Mesodermal cell (in vitro differentiated cells): Measurements from ENCODE around the gene NANS.
"Not testable (repeated sequence)": the region's sequence is repeated elsewhere in the genome, so short reads cannot be mapped to it uniquely, and the experiment has no call there.

Experiments
- H3K27ac ChIP-seq: 2 replicates; pipeline ENCODE4 v1.7.0; 2013; ENCODE audit warnings: mild to moderate bottlenecking, low read depth, low read length, moderate library complexity; ENCODE audit not compliant: severe bottlenecking
- H3K36me3 ChIP-seq: 2 replicates; pipeline ENCODE4 v1.7.1; 2013; ENCODE audit warnings: mild to moderate bottlenecking, low read length, moderate library complexity; ENCODE audit not compliant: control insufficient read depth, insufficient read depth
- H3K4me1 ChIP-seq: one replicate; pipeline ENCODE4 v1.7.1; 2013; ENCODE audit warnings: mild to moderate bottlenecking, low read length; ENCODE audit not compliant: insufficient read depth, control insufficient read depth, poor library complexity, severe bottlenecking
- H3K4me3 ChIP-seq: 2 replicates; pipeline ENCODE4 v1.7.0; 2013; ENCODE audit warnings: low read length, control low read depth, mild to moderate bottlenecking; ENCODE audit not compliant: insufficient read depth, poor library complexity, severe bottlenecking; ENCODE audit errors: extremely low read depth
- H3K9me3 ChIP-seq: 2 replicates; pipeline ENCODE4 v1.7.1; 2013; ENCODE audit warnings: mild to moderate bottlenecking, low read length, moderate library complexity; ENCODE audit not compliant: control insufficient read depth
- WGBS, 2 experiments: methylation state at CpG; one replicate each; pipeline ENCODE4 v1.1.5; 2013; ENCODE audit warnings: missing lambda C conversion rate in 2 of 2; ENCODE audit not compliant: insufficient coverage in 2 of 2; 5-methylcytosine and 5-hydroxymethylcytosine counted together

NANS gene

DNA sequence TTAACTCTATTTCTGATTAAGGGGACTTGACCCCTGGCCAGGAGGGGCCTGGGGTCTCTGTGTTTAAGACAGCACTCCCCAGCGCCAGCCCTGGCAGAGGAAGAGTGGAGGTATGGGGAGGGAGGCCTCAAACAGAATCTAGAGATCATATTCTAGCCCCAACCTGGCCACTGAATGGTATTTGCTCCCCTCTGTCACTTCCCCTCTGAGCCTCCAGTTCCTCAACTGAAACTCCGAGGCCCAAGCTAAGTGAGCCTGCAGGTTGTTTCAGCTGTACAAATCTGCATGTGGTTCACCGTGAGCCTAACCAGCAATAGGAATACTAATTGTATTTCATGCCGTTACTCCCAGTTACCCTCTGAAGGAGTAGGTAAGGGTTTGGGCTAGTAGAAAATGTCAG lies 37.4 kb upstream of the NANS start:
- 86% methylated on average over 1 of the region's 4 CpGs; no CpG with 5 or more reads in 1 of the 2 experiments for WGBS, 2 experiments
- Histone ChIP-seq H3K36me3 (peaks cover 66% of the 10 kb centered on the region), H3K27ac (no peak overlapping the region)

GRCh38 chr9:98019869-98020268 lies 36.7 kb upstream of the NANS start:
- H3K36me3 ChIP-seq = peaks cover 58% of the 10 kb centered on the region

More for the DNA sequence above, 37.4 kb upstream of the NANS start:
- Histone ChIP-seq H3K4me1 (peaks cover 3% of the 10 kb centered on the region), H3K9me3 (no peaks in the 10 kb centered on the region), H3K4me3 (no peak overlapping the region)

DNA sequence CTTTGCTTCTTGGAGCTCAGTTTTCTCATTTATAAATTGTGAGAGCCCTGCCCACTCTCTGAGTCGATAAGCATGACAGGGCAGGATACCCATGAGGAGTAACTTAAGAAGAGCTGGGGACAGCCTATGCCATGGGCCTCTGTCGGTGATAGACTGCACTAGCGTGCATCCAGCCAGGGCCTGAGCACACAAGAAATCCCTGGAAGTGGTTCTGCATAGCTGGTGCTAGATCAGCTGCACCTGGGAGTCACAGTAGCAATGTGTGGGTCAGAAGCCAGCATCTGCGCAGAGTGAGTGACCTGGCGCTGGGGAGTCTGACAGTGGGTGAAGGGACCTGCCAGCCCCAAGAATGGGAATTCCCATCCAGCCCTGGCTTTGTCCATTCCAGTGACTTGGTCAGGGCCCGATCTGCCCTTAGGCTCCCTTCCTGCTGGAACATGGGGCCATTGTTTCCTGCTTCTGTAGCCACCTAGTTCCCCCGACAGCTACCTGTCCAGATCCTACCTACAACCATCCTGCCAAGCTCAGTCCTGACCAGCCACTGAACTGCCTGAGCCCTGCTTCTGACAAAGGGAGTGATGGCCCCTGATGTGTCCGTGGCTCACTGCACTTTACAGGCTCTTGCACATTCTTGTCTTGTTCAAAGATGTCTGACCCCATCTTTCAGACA lies 35.9 kb upstream of the NANS start:
- Histone ChIP-seq H3K36me3 (peaks cover 51% of the 10 kb centered on the region), H3K4me3 (no peak overlapping the region), H3K27ac (no peak overlapping the region), H3K9me3 (no peaks in the 10 kb centered on the region), H3K4me1 (peaks cover 3% of the 10 kb centered on the region)
- 88 to 96% methylated on average over 8 of the region's 8 CpGs for WGBS, 2 experiments

More at GRCh38 chr9:98019869-98020268, 36.7 kb upstream of the NANS start:
- not testable (repeated sequence) for H3K27ac ChIP-seq, H3K4me3 ChIP-seq, H3K4me1 ChIP-seq, H3K9me3 ChIP-seq
- WGBS, 2 experiments = 83 to 92% methylated on average over 3 of the region's 5 CpGs

DNA sequence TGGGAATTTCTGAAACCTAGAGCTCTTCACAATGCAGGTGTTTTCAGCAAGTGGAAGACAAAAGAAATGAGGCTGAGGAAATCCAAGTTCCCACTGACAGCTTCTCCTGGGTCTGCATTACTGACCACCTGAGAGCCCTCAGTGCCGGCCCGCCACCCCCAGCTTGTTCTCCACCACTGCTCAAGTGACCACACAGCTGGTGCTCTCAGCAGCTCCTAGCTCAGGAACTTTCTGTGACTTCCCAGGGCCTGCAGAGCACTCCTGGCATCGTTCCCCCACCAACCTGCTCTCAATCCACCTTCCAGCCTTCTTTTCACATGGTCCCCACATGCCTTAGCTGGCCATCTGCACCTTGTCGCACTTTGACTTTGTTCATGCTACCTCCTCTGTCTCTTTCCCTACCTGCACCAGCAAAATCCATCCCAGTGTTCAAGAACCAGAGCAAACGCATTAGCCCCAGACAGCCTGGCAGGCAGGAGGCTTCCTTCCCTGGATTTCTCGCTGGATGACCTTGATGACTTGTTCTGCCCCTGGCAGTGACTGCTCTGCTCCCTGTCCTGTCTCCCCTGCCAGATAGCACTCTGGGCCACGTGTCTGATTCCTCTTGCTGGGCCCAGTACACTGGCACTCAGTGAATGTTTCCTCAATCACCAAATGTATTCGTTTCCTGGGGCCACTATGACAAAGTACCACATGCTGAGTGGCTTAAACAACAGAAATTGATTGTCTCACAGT lies 35.1 kb upstream of the NANS start:
- 86 to 96% methylated on average over 8 of the region's 8 CpGs for WGBS, 2 experiments

GRCh38 chr9:98022447-98022846 lies 34.1 kb upstream of the NANS start:
- peaks cover 9% of the 10 kb centered on the region for H3K4me1 ChIP-seq
- no peaks in the 10 kb centered on the region for H3K9me3 ChIP-seq
- no peak overlapping the region for H3K27ac ChIP-seq
- 83 to 89% methylated on average over 4 to 6 of the region's 8 CpGs for WGBS, 2 experiments
- H3K36me3 ChIP-seq = peaks cover 37% of the 10 kb centered on the region
- no peak overlapping the region for H3K4me3 ChIP-seq

More for the DNA sequence above, 35.1 kb upstream of the NANS start:
- H3K27ac ChIP-seq = no peak overlapping the region
- H3K36me3 ChIP-seq = peaks cover 44% of the 10 kb centered on the region
- H3K4me1 ChIP-seq = peaks cover 9% of the 10 kb centered on the region
- no peak overlapping the region for H3K4me3 ChIP-seq
- no peaks in the 10 kb centered on the region for H3K9me3 ChIP-seq

- no peak overlapping the region for H3K27ac ChIP-seq
- no peak overlapping the region for H3K4me3 ChIP-seq
- no peaks in the 10 kb centered on the region for H3K9me3 ChIP-seq
- H3K4me1 ChIP-seq = peaks cover 9% of the 10 kb centered on the region
- peaks cover 16% of the 10 kb centered on the region for H3K36me3 ChIP-seq
- WGBS, 2 experiments = 100% methylated on average over 1 of the region's 1 CpG; no CpG with 5 or more reads in 1 of the 2 experiments
Measured at GRCh38 chr9:98024702-98025101, 31.8 kb upstream of the NANS start.

- no peaks in the 10 kb centered on the region for H3K9me3 ChIP-seq
- no peaks in the 10 kb centered on the region for H3K36me3 ChIP-seq
- H3K4me3 ChIP-seq = no peak overlapping the region
- no peak overlapping the region for H3K27ac ChIP-seq
- H3K4me1 ChIP-seq = peaks cover 6% of the 10 kb centered on the region
Measured at GRCh38 chr9:98031169-98031568, 25.4 kb upstream of the NANS start.

GRCh38 chr9:98031935-98032334 lies 24.6 kb upstream of the NANS start:
- Histone ChIP-seq H3K36me3 (no peaks in the 10 kb centered on the region), H3K9me3 (no peaks in the 10 kb centered on the region), H3K4me1 (peaks cover 5% of the 10 kb centered on the region), H3K27ac (no peak overlapping the region), H3K4me3 (no peak overlapping the region)
- WGBS, 2 experiments = 100% methylated on average over 1 of the region's 1 CpG; no CpG with 5 or more reads in 1 of the 2 experiments

DNA sequence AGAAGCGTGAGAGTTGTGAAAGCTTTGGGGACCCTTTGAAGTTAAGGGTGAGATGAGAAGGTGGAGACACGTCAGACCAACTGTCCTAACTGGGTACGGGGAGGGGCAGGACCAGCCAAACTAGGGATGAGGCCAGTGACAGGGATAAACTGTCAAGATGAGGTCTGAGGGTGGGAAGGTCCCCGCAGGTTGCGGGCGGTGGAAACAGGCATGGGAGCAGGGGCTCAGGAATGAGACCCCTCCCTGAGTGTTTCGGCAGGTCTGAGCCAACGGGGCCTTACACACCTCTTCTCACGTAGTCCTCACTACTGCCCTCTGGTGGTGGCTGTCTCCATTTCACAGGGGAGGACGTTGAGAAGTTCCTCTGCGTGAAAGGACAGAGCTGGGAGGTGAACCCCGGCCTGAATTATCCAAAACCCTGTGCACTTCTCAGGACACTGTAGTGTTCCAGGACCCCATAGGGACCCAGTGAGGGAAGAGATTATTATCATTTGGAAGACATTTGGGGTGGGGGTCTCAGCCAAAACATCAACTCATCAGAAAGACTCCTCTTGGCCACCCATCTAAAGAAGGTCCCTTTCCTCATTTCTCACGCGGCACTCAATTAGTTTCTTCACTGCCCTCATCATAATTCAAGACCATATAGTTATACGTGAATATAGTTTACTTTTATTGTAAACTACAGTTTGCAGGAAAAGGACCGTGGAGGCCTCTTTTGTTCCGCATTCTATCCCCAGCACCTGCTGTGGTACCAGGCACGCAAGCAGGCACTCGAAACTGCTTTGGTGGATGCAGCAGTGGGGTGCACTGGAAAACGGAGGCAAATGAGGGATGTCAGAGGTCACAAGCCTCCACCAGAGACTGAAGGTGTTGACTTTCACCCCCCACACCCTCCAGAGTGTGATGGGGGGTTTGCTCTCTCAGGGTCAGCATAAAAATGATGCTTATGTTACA lies 21.7 kb upstream of the NANS start:
- Histone ChIP-seq H3K4me3 (no peak overlapping the region), H3K4me1 (peaks cover 5% of the 10 kb centered on the region), H3K9me3 (no peaks in the 10 kb centered on the region), H3K36me3 (no peaks in the 10 kb centered on the region), H3K27ac (no peak overlapping the region)
- WGBS, 2 experiments = 22 to 26% methylated on average over 8 to 11 of the region's 20 CpGs

GRCh38 chr9:98037357-98037756 lies 19.2 kb upstream of the NANS start:
- Histone ChIP-seq H3K9me3 (no peaks in the 10 kb centered on the region), H3K27ac (no peak overlapping the region), H3K4me3 (no peak overlapping the region), H3K4me1 (peaks cover under 1% of the 10 kb centered on the region), H3K36me3 (no peaks in the 10 kb centered on the region)
